Right cardiac atrium (tissue), 5 donors: ENCODE results near the gene METTL17. TPM values are rescaled to one million over a fixed set of nuclear protein-coding genes. Genes with fewer than 3 reads are reported as not detected.
A peak's percentile ranks its signal among the peaks of the same experiment; 100 is the strongest.
"Not testable (repeated sequence)": the region's sequence is repeated elsewhere in the genome, so short reads cannot be mapped to it uniquely, and the experiment has no call there.

Experiments used
- ATAC-seq, 2 donors: fragments of 200-7000 bp; cut with Tn5 transposase; one replicate each; pipeline versions ENCODE4 v1.8.0 to v1.9.1; 2020; ENCODE audit warnings: moderate library complexity in 2 of 2, mild to moderate bottlenecking in 1 of 2
- DNase-seq, 3 donors: peaks; one replicate each; pipeline ENCODE4 v3.0.0-alpha.2; 2020
- H3K27ac ChIP-seq: one replicate; pipeline ENCODE4 v1.5.1; 2013; ENCODE audit warnings: mild to moderate bottlenecking, low read length, control low read depth, moderate library complexity
- H3K27me3 ChIP-seq: one replicate; pipeline ENCODE4 v1.6.1; 2013; ENCODE audit not compliant: control insufficient read depth, insufficient read depth
- H3K4me1 ChIP-seq: one replicate; pipeline ENCODE4 v1.6.1; 2013; ENCODE audit warnings: low read length; ENCODE audit not compliant: control insufficient read depth, insufficient read depth
- H3K4me3 ChIP-seq: one replicate; pipeline ENCODE4 v1.5.1; 2013; ENCODE audit warnings: low read length, control low read depth
- H3K9me3 ChIP-seq: one replicate; pipeline ENCODE4 v1.6.1; 2013; ENCODE audit warnings: low read length; ENCODE audit not compliant: control insufficient read depth
- WGBS: extraction: QIAGEN DNeasy Blood & Tissue Kit; methylation state at CpG from one replicate; pipeline ENCODE4 v1.1.7; 2013; 5-methylcytosine and 5-hydroxymethylcytosine counted together
- intact Hi-C, 4 donors: fragments of 100-400 bp; cut with DNase I; formaldehyde crosslinking; loops; one replicate each; pipeline versions ENCODE4 v1.11.0 to v1.14.0; 2022 to 2023
- polyA plus RNA-seq: library from polyadenylated mRNA; stranded (reverse); fragments of 200-250 nt; gene quantifications from one replicate; pipeline ENCODE4 v1.2.3, GENCODE V29; 2013
- total RNA-seq, 4 donors: library from RNA; stranded (reverse); fragmentation: NEBNext Ultra II Directional; extraction: Animal tissue kit (Norgen Biotek cat#: 25700); gene quantifications; one replicate each; pipeline ENCODE4 v1.2.1, GENCODE V29; 2021
- donor health status: healthy with polysubstance abuse.
- donor health status: DM: no; HTN: yes; CAD: no.
- donor health status: DM: no; HTN: no; CAD: no.
- donor health status: DM: no; HTN: yes; CAD: no; lungs with severe emphysema.
- donor health status: DM: yes; HTN: yes; CAD: no.

METTL17 gene
- total and polyA plus RNA-seq, 5 donors: 27.0 to 42.4 (median 38.6) TPM

GRCh38 chr14:20970983-20971704 is 18.6 kb upstream of the METTL17 start:
- ATAC-seq: peak; percentile 97
- H3K9me3 ChIP-seq: no peaks in the 10 kb centered on the region
- WGBS: under 1% methylated on average over 47 of the region's 47 CpGs
- H3K27ac ChIP-seq: peak overlapping the region; percentile 55
- H3K27me3 ChIP-seq: no peaks in the 10 kb centered on the region
- H3K4me1 ChIP-seq: no peaks in the 10 kb centered on the region
- intact Hi-C loops: loop anchor here in 2 of 4 donors (5.0 to 10.0 kb wide), 3 partner anchors 74 to 276 kb away; partner anchors contain the start of gene RNASE7 (in 1 of the 2)
- peak overlapping the region; percentile 51 for H3K4me3 ChIP-seq
- peak; percentile 85 to 94 (median 94) for DNase-seq

GRCh38 chr14:20971705-20972021 is 18.1 kb upstream of the METTL17 start:
- ATAC-seq (no peak), DNase-seq (no peak)
- Histone ChIP-seq H3K4me3 (no peak overlapping the region), H3K4me1 (no peaks in the 10 kb centered on the region), H3K27ac (peak overlapping the region; percentile 2), H3K27me3 (no peaks in the 10 kb centered on the region), H3K9me3 (no peaks in the 10 kb centered on the region)
- 9% methylated on average over 8 of the region's 8 CpGs for WGBS
- intact Hi-C loops: loop anchor here in 2 of 4 donors (5.0 to 10.0 kb wide), 3 partner anchors 73 to 277 kb away; partner anchors contain the start of gene RNASE7 (in 1 of the 2)

GRCh38 chr14:20973501-20973900 is 16.3 kb upstream of the METTL17 start:
- Histone ChIP-seq H3K4me3 (no peak overlapping the region), H3K4me1 (no peaks in the 10 kb centered on the region), H3K27ac (no peak overlapping the region), H3K27me3 (no peaks in the 10 kb centered on the region), H3K9me3 (no peaks in the 10 kb centered on the region)
- intact Hi-C loops: loop anchor here in 2 of 4 donors (5.0 to 10.0 kb wide), 3 partner anchors 71 to 279 kb away; partner anchors contain the start of gene RNASE7 (in 1 of the 2)
- WGBS: 95% methylated on average over 3 of the region's 3 CpGs
- DNase-seq: no peak
- no peak for ATAC-seq

GRCh38 chr14:20976291-20976690 is 13.5 kb upstream of the METTL17 start:
- Histone ChIP-seq H3K9me3 (no peaks in the 10 kb centered on the region), H3K4me3 (no peak overlapping the region), H3K27ac (no peak overlapping the region), H3K4me1 (no peaks in the 10 kb centered on the region), H3K27me3 (no peaks in the 10 kb centered on the region)
- intact Hi-C loops: loop anchor here in 1 of 4 donors (10.0 kb wide), 2 partner anchors 69 to 281 kb away; partner anchors contain the start of gene RNASE7
- 98% methylated on average over 1 of the region's 1 CpG for WGBS
- no peak for DNase-seq
- no peak for ATAC-seq

GRCh38 chr14:20978687-20979086 is 11.1 kb upstream of the METTL17 start:
- Histone ChIP-seq H3K4me3 (no peak overlapping the region), H3K27me3 (no peaks in the 10 kb centered on the region), H3K27ac (no peak overlapping the region), H3K9me3 (no peaks in the 10 kb centered on the region), H3K4me1 (no peaks in the 10 kb centered on the region)
- no peak for DNase-seq
- ATAC-seq: no peak
- 49% methylated on average over 1 of the region's 1 CpG for whole genome bisulfite sequencing
- intact Hi-C loops: loop anchor here in 1 of 4 donors (10.0 kb wide), 2 partner anchors 66 to 284 kb away; partner anchors contain the start of gene RNASE7

- intact Hi-C loops: no loop called here
- no peaks in the 10 kb centered on the region for H3K4me1 ChIP-seq
- no peaks in the 10 kb centered on the region for H3K9me3 ChIP-seq
- WGBS: 72% methylated on average over 1 of the region's 1 CpG
- ATAC-seq (no peak), DNase-seq (no peak)
- H3K27me3 ChIP-seq: no peaks in the 10 kb centered on the region
- H3K4me3 ChIP-seq: no peak overlapping the region
- no peak overlapping the region for H3K27ac ChIP-seq
These were observed 8.9 kb upstream of the METTL17 start for GRCh38 chr14:20980906-20981305.

- Histone ChIP-seq H3K27ac (no peak overlapping the region), H3K4me3 (no peak overlapping the region), H3K4me1 (no peaks in the 10 kb centered on the region), H3K9me3 (no peaks in the 10 kb centered on the region), H3K27me3 (no peaks in the 10 kb centered on the region)
- 80% methylated on average over 2 of the region's 2 CpGs for WGBS
- DNase-seq: no peak
- no peak for ATAC-seq
- intact Hi-C loops: no loop called here
These were observed 7.0 kb upstream of the METTL17 start for GRCh38 chr14:20982646-20983369.

GRCh38 chr14:20985650-20986049 is 4.1 kb upstream of the METTL17 start:
- H3K27me3 ChIP-seq, H3K4me1 ChIP-seq, ATAC-seq, H3K4me3 ChIP-seq, DNase-seq, intact Hi-C loops, H3K27ac ChIP-seq, H3K9me3 ChIP-seq: not testable (repeated sequence)
- 86% methylated on average over 4 of the region's 4 CpGs for WGBS

GRCh38 chr14:20986811-20987210 is 3.0 kb upstream of the METTL17 start:
- intact Hi-C loops: no loop called here
- no peaks in the 10 kb centered on the region for H3K9me3 ChIP-seq
- no peak for DNase-seq
- no peak overlapping the region for H3K4me3 ChIP-seq
- WGBS: 41% methylated on average over 2 of the region's 2 CpGs
- no peaks in the 10 kb centered on the region for H3K27me3 ChIP-seq
- peaks cover 3% of the 10 kb centered on the region for H3K4me1 ChIP-seq
- ATAC-seq: peak; percentile 51 to 60
- no peak overlapping the region for H3K27ac ChIP-seq

- Histone ChIP-seq H3K4me3 (peak overlapping the region; percentile 100), H3K9me3 (no peaks in the 10 kb centered on the region), H3K27ac (peak overlapping the region; percentile 54), H3K27me3 (no peaks in the 10 kb centered on the region), H3K4me1 (peaks cover 3% of the 10 kb centered on the region)
- DNase-seq (no peak), ATAC-seq (no peak)
- intact Hi-C loops: no loop called here
- 90% methylated on average over 15 of the region's 15 CpGs for WGBS
These were observed 886 bp upstream of the METTL17 start for GRCh38 chr14:20988717-20989470.

GRCh38 chr14:20989471-20989786 is 351 bp upstream of the METTL17 start:
- Histone ChIP-seq H3K4me3 (peak overlapping the region; percentile 100), H3K27me3 (no peaks in the 10 kb centered on the region), H3K9me3 (no peaks in the 10 kb centered on the region), H3K4me1 (peaks cover 3% of the 10 kb centered on the region), H3K27ac (no peak overlapping the region)
- intact Hi-C loops: no loop called here
- no peak for DNase-seq
- WGBS: under 1% methylated on average over 11 of the region's 11 CpGs
- no peak for ATAC-seq
